HEK293T (cell line): ENCODE measurements around the gene ZCCHC14.

Source experiments
- ARNT ChIP-seq: fragments of 450-650 bp; IDR thresholded peaks from 2 replicates; pipeline ENCODE4 v1.6.1; 2017; ENCODE audit warnings: mild to moderate bottlenecking
- BHLHE40 ChIP-seq: fragments of 450-650 bp; IDR thresholded peaks from 2 replicates; pipeline ENCODE4 v1.6.1; 2016; ENCODE audit warnings: mild to moderate bottlenecking, moderate library complexity, borderline replicate concordance
- CTBP1 ChIP-seq: fragments of 450-650 bp; IDR thresholded peaks from 2 replicates; pipeline ENCODE4 v1.6.1; 2016; ENCODE audit warnings: borderline replicate concordance
- ELF4 ChIP-seq: fragments of 450-650 bp; IDR thresholded peaks from 2 replicates; pipeline ENCODE4 v1.6.1; 2017; ENCODE audit warnings: antibody characterized with exemption
- FOXA1 ChIP-seq: fragments of 450-650 bp; IDR thresholded peaks from 2 replicates; pipeline ENCODE4 v1.6.1; 2016; ENCODE audit warnings: mild to moderate bottlenecking
- FOXK2 ChIP-seq: fragments of 450-650 bp; IDR thresholded peaks from 2 replicates; pipeline ENCODE4 v1.6.1; 2016; ENCODE audit warnings: mild to moderate bottlenecking
- FOXM1 ChIP-seq: fragments of 450-650 bp; IDR thresholded peaks from 2 replicates; pipeline ENCODE4 v1.6.1; 2017; ENCODE audit warnings: mild to moderate bottlenecking, borderline replicate concordance
- HDGF ChIP-seq: fragments of 450-650 bp; IDR thresholded peaks from 2 replicates; pipeline ENCODE4 v1.6.1; 2017; ENCODE audit warnings: antibody characterized with exemption, borderline replicate concordance
- LEF1 ChIP-seq: fragments of 450-650 bp; IDR thresholded peaks from 2 replicates; pipeline ENCODE4 v1.6.1; 2017; ENCODE audit warnings: mild to moderate bottlenecking, borderline replicate concordance
- NFRKB ChIP-seq: fragments of 450-650 bp; IDR thresholded peaks from 2 replicates; pipeline ENCODE4 v1.6.1; 2016; ENCODE audit warnings: mild to moderate bottlenecking, moderate library complexity
- PKNOX1 ChIP-seq: fragments of 450-650 bp; IDR thresholded peaks from 2 replicates; pipeline ENCODE4 v1.6.1; 2016
- SP1 ChIP-seq: fragments of 450-650 bp; IDR thresholded peaks from 2 replicates; pipeline ENCODE4 v1.6.1; 2017
- SUZ12 ChIP-seq: fragments of 450-650 bp; IDR thresholded peaks from 2 replicates; pipeline ENCODE4 v1.6.1; 2016; ENCODE audit warnings: mild to moderate bottlenecking
- ZNF384 ChIP-seq: fragments of 450-650 bp; IDR thresholded peaks from 2 replicates; pipeline ENCODE4 v1.6.1; 2016

- TF ChIP-seq FOXM1 (no peak), ARNT (no peak), BHLHE40 (no peak), SUZ12 (no peak), SP1 (no peak), LEF1 (no peak), FOXA1 (no peak), CTBP1 (no peak), HDGF (no peak), NFRKB (no peak), ELF4 (no peak), PKNOX1 (no peak), ZNF384 (no peak), FOXK2 (no peak)
These were observed 14.7 kb upstream of the ZCCHC14 start for GRCh38 chr16:87507351-87508069.
